WTC11 (cell line): ENCODE data around the gene OR10A7.

Experiments used
- CTCF ChIP-seq: fragments of 200-600 bp; IDR thresholded peaks from 2 replicates; pipeline ENCODE4 v1.8.0; 2022; ENCODE audit warnings: antibody characterized with exemption
- NFE2L1 ChIP-seq: sonication (generic); formaldehyde crosslinking; IDR thresholded peaks from 2 replicates; pipeline ENCODE4 v1.8.1; 2023; ENCODE audit warnings: missing genetic modification reagents
- NFYB ChIP-seq: sonication (generic); formaldehyde crosslinking; conservative IDR thresholded peaks from 2 replicates; pipeline ENCODE4 v1.8.0; 2022; ENCODE audit warnings: low read depth, missing genetic modification reagents
- NR2C2 ChIP-seq: sonication (generic); formaldehyde crosslinking; IDR thresholded peaks from 2 replicates; pipeline ENCODE4 v1.8.0; 2022; ENCODE audit warnings: mild to moderate bottlenecking, missing genetic modification reagents
- ZBTB21 ChIP-seq: sonication (generic); formaldehyde crosslinking; IDR thresholded peaks from 2 replicates; pipeline ENCODE4 v1.8.1; 2023; ENCODE audit warnings: mild to moderate bottlenecking, missing genetic modification reagents, borderline replicate concordance
- ZNF121 ChIP-seq: sonication (generic); formaldehyde crosslinking; IDR thresholded peaks from 2 replicates; pipeline ENCODE4 v1.8.0; 2023; ENCODE audit warnings: missing genetic modification reagents

- TF ChIP-seq ZBTB21 (CRISPR knock-in tag) = no peak
- no peak for TF ChIP-seq CTCF
- no peak for TF ChIP-seq ZNF121 (CRISPR knock-in tag)
- TF ChIP-seq NR2C2 (CRISPR knock-in tag) = no peak
- TF ChIP-seq NFE2L1 (CRISPR knock-in tag) = no peak
- no peak for TF ChIP-seq NFYB (CRISPR knock-in tag)
Measured at GRCh38 chr12:55244309-55244708, 23.5 kb downstream of the OR10A7 start, which contains the start of gene OR6C74.
